Activated B cell treated with CpG ODN at 0.5 μM for 24 hours (primary cell): ENCODE results near the gene CDH2. TPM values are rescaled to one million over a fixed set of nuclear protein-coding genes. Genes with fewer than 3 reads are reported as not detected.

Source experiments
- ATAC-seq: fragments of 200-7000 bp; cut with Tn5 transposase; one replicate; pipeline ENCODE4 v1.10.0; 2021; ENCODE audit warnings: low read depth, mild to moderate bottlenecking, moderate library complexity
- CTCF ChIA-PET: fragments of 350-600 bp; sonication (Branson Sonifier 250); formaldehyde crosslinking; loops from one replicate; lab custom pipeline; 2021; ENCODE audit warnings: antibody characterized with exemption; lab: Charles Lee
- POLR2A ChIA-PET: fragments of 350-600 bp; sonication (Branson Sonifier 250); formaldehyde crosslinking; loops from one replicate; lab custom pipeline; 2021; ENCODE audit warnings: antibody characterized with exemption; lab: Charles Lee
- DNase-seq: peaks from one replicate; pipeline ENCODE4 v3.0.0; 2022
- H3K27ac Mint-ChIP-seq: one replicate; pipeline ENCODE4 v1.8.0; 2020; ENCODE audit warnings: mixed read lengths
- H3K27me3 Mint-ChIP-seq: one replicate; pipeline ENCODE4 v1.8.0; 2021; ENCODE audit warnings: mixed read lengths
- H3K36me3 Mint-ChIP-seq: one replicate; pipeline ENCODE4 v1.8.0; 2021; ENCODE audit warnings: low read depth, mixed read lengths
- H3K4me1 Mint-ChIP-seq: one replicate; pipeline ENCODE4 v1.8.0; 2021; ENCODE audit warnings: mixed read lengths
- H3K4me3 Mint-ChIP-seq: one replicate; pipeline ENCODE4 v1.8.0; 2020; ENCODE audit warnings: mild to moderate bottlenecking, mixed read lengths
- H3K9me3 Mint-ChIP-seq: one replicate; pipeline ENCODE4 v1.8.0; 2020; ENCODE audit warnings: mixed read lengths
- CTCF ChIP-seq: fragments of 200-600 bp; IDR thresholded peaks from one replicate; pipeline ENCODE4 v1.8.0; 2022; ENCODE audit warnings: antibody characterized with exemption, mild to moderate bottlenecking
- intact Hi-C: fragments of 100-400 bp; cut with micrococcal nuclease; formaldehyde crosslinking; loops from one replicate; pipeline ENCODE4 v1.15.1; 2024
- total RNA-seq: library from RNA; stranded (reverse); gene quantifications from 2 replicates; pipeline ENCODE4 v1.2.3, GENCODE V29; 2022

Gene CDH2
- total RNA-seq, 1 donor from 2014 or later, result not detected

GRCh38 chr18:28143725-28144124 is 33.2 kb downstream of the CDH2 start:
- H3K9me3 Mint-ChIP-seq, result peaks cover 5% of the 10 kb centered on the region
- TF ChIP-seq CTCF, result no peak
- no peak for DNase-seq
- no peaks in the 10 kb centered on the region for H3K36me3 Mint-ChIP-seq
- H3K27ac Mint-ChIP-seq, result no peak overlapping the region
- H3K4me1 Mint-ChIP-seq, result no peaks in the 10 kb centered on the region
- ChIA-PET CTCF (no interaction called here), POLR2A (no interaction called here)
- intact Hi-C loops, result no loop called here
- ATAC-seq, result no peak
- no peaks in the 10 kb centered on the region for H3K27me3 Mint-ChIP-seq
- H3K4me3 Mint-ChIP-seq, result no peak overlapping the region

- Mint-ChIP-seq H3K27ac (no peak overlapping the region), H3K36me3 (no peaks in the 10 kb centered on the region), H3K4me1 (no peaks in the 10 kb centered on the region), H3K4me3 (no peak overlapping the region), H3K27me3 (no peaks in the 10 kb centered on the region), H3K9me3 (peaks cover 2% of the 10 kb centered on the region)
- ATAC-seq, result no peak
- CTCF ChIA-PET, result no interaction called here
- no peak for DNase-seq
- POLR2A ChIA-PET, result no interaction called here
- intact Hi-C loops, result no loop called here
- no peak for TF ChIP-seq CTCF
These were observed 38.1 kb downstream of the CDH2 start for GRCh38 chr18:28138816-28139215.

GRCh38 chr18:28136071-28136470 is 40.9 kb downstream of the CDH2 start:
- TF ChIP-seq CTCF, result no peak
- no peak overlapping the region for H3K4me3 Mint-ChIP-seq
- POLR2A ChIA-PET, result no interaction called here
- intact Hi-C loops, result no loop called here
- no peaks in the 10 kb centered on the region for H3K4me1 Mint-ChIP-seq
- no peaks in the 10 kb centered on the region for H3K36me3 Mint-ChIP-seq
- no peak overlapping the region for H3K27ac Mint-ChIP-seq
- DNase-seq, result no peak
- peaks cover 2% of the 10 kb centered on the region for H3K9me3 Mint-ChIP-seq
- no peaks in the 10 kb centered on the region for H3K27me3 Mint-ChIP-seq
- CTCF ChIA-PET, result no interaction called here
- ATAC-seq, result no peak

- Mint-ChIP-seq H3K27ac (no peak overlapping the region), H3K9me3 (no peaks in the 10 kb centered on the region), H3K36me3 (no peaks in the 10 kb centered on the region), H3K4me3 (no peak overlapping the region), H3K4me1 (no peaks in the 10 kb centered on the region), H3K27me3 (no peaks in the 10 kb centered on the region)
- intact Hi-C loops, result no loop called here
- ChIA-PET CTCF (no interaction called here), POLR2A (no interaction called here)
- ATAC-seq (no peak), DNase-seq (no peak)
- TF ChIP-seq CTCF, result no peak
These were observed 42.2 kb downstream of the CDH2 start for GRCh38 chr18:28134774-28135173.

GRCh38 chr18:28132084-28132483 is 44.8 kb downstream of the CDH2 start:
- H3K4me1 Mint-ChIP-seq, result no peaks in the 10 kb centered on the region

More at GRCh38 chr18:28132084-28132483, 44.8 kb downstream of the CDH2 start:
- no peaks in the 10 kb centered on the region for H3K36me3 Mint-ChIP-seq
- no peak overlapping the region for H3K27ac Mint-ChIP-seq
- H3K4me3 Mint-ChIP-seq, result no peak overlapping the region
- ATAC-seq (no peak), DNase-seq (no peak)
- no peaks in the 10 kb centered on the region for H3K9me3 Mint-ChIP-seq
- ChIA-PET POLR2A (no interaction called here), CTCF (no interaction called here)
- intact Hi-C loops, result no loop called here
- TF ChIP-seq CTCF, result no peak
- H3K27me3 Mint-ChIP-seq, result no peaks in the 10 kb centered on the region
